H1 (cell line): Measurements from ENCODE around the gene BCAR3. TPM values are rescaled to one million over a fixed set of nuclear protein-coding genes. Genes with fewer than 3 reads are reported as not detected.

Experiments
- ASH2L ChIP-seq: fragments of 200-600, 300-600 bp; sonication (generic); IDR thresholded peaks from one replicate; pipeline ENCODE4 v1.7.1; 2017; ENCODE audit warnings: low read length
- BRCA1 ChIP-seq: IDR thresholded peaks from 2 replicates; pipeline ENCODE4 v1.6.1; 2012; ENCODE audit warnings: low read depth, low read length, improper control_type of control experiment
- RFX5 ChIP-seq: IDR thresholded peaks from 2 replicates; pipeline ENCODE4 v1.6.1; 2011; ENCODE audit warnings: low read depth, low read length, improper control_type of control experiment, borderline replicate concordance
- SP4 ChIP-seq: IDR thresholded peaks from 2 replicates; pipeline ENCODE4 v1.6.1; 2012; ENCODE audit warnings: low read length, inconsistent platforms
- polyA plus RNA-seq, 7 experiments: library from polyadenylated mRNA; depleted of rRNA in 3 of 7; stranded (reverse) in 5 of 7; unstranded in 2 of 7; fragments of >200 nt in 5 of 7; fragments of 200-250 nt in 2 of 7; gene quantifications; 1 replicate in 5 of 7; 2 replicates in 1 of 7; 4 replicates in 1 of 7; pipeline versions ENCODE4 v1.2.1 to v1.2.3, GENCODE V29; 2011 to 2013; ENCODE audit warnings: missing spikeins in 2 of 7, mixed read lengths in 2 of 7
- total RNA-seq: library from RNA; stranded (reverse); fragmentation: NEBNext Ultra II Directional; extraction: Animal tissue kit (Norgen Biotek cat#: 25700); gene quantifications from 2 replicates; pipeline ENCODE4 v1.2.1, GENCODE V29; 2021
- TF ChIP-seq, protein P1 (sequence below): IDR thresholded peaks from 2 replicates; pipeline ENCODE4 v1.6.1; 2011; ENCODE audit warnings: low read length, improper control_type of control experiment

Gene BCAR3
- total and polyA plus RNA-seq, 2 of the 8 experiments (the other 6 are each of a cell fraction or from before 2014, with no cell fraction given) = 5.6 to 9.2 TPM

- TF ChIP-seq BRCA1 (no peak), SP4 (no peak), ASH2L (no peak), RFX5 (no peak)
- TF ChIP-seq, protein P1, sequence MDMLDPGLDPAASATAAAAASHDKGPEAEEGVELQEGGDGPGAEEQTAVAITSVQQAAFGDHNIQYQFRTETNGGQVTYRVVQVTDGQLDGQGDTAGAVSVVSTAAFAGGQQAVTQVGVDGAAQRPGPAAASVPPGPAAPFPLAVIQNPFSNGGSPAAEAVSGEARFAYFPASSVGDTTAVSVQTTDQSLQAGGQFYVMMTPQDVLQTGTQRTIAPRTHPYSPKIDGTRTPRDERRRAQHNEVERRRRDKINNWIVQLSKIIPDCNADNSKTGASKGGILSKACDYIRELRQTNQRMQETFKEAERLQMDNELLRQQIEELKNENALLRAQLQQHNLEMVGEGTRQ = no peak
Observed at GRCh38 chr1:93703643-93704042, 22.0 kb upstream of the BCAR3 start (continued).
